HEK293 (cell line): ENCODE results near the gene ACTG2.

ENCODE experiments used
- BCL6B ChIP-seq: fragments of 450-650 bp; formaldehyde crosslinking; IDR thresholded peaks from 2 replicates; pipeline ENCODE4 v1.5.1; 2017; ENCODE audit warnings: missing biosample characterization, missing genetic modification characterization
- CTCF ChIP-seq: fragments of 450-650 bp; formaldehyde crosslinking; IDR thresholded peaks from 2 replicates; pipeline ENCODE4 v1.5.1; 2016; ENCODE audit warnings: missing biosample characterization, missing genetic modification characterization
- KLF7 ChIP-seq: fragments of 450-650 bp; formaldehyde crosslinking; IDR thresholded peaks from 2 replicates; pipeline ENCODE4 v1.5.1; 2016; ENCODE audit warnings: missing biosample characterization, missing genetic modification characterization, borderline replicate concordance
- ZBTB11 ChIP-seq: fragments of 450-650 bp; formaldehyde crosslinking; conservative IDR thresholded peaks from 2 replicates; pipeline ENCODE4 v1.5.1; 2016; ENCODE audit warnings: low read depth, missing biosample characterization, missing genetic modification characterization
- ZBTB20 ChIP-seq: fragments of 450-650 bp; formaldehyde crosslinking; IDR thresholded peaks from 2 replicates; pipeline ENCODE4 v1.5.1; 2016; ENCODE audit warnings: missing biosample characterization, missing genetic modification characterization
- ZNF121 ChIP-seq: fragments of 450-650 bp; formaldehyde crosslinking; IDR thresholded peaks from 2 replicates; pipeline ENCODE4 v1.5.1; 2016; ENCODE audit warnings: missing biosample characterization, missing genetic modification characterization
- ZNF280D ChIP-seq: fragments of 450-650 bp; formaldehyde crosslinking; IDR thresholded peaks from 2 replicates; pipeline ENCODE4 v1.5.1; 2016; ENCODE audit warnings: missing biosample characterization, missing genetic modification characterization
- ZNF292 ChIP-seq: fragments of 450-650 bp; formaldehyde crosslinking; IDR thresholded peaks from 2 replicates; pipeline ENCODE4 v1.5.1; 2016; ENCODE audit warnings: low read depth, missing biosample characterization, missing genetic modification characterization, borderline replicate concordance
- ZNF335 ChIP-seq: fragments of 450-650 bp; formaldehyde crosslinking; conservative IDR thresholded peaks from 2 replicates; pipeline ENCODE4 v1.5.1; 2016; ENCODE audit warnings: missing biosample characterization, missing genetic modification characterization

- TF ChIP-seq ZNF292 (tag by site-specific recombination) = no peak
- TF ChIP-seq ZNF280D (tag by site-specific recombination) = no peak
- TF ChIP-seq ZBTB11 (tag by site-specific recombination) = no peak
- TF ChIP-seq ZNF121 (tag by site-specific recombination) = no peak
- no peak for TF ChIP-seq CTCF (tag by site-specific recombination)
- TF ChIP-seq KLF7 = no peak
- TF ChIP-seq ZBTB20 (tag by site-specific recombination) = no peak
- no peak for TF ChIP-seq BCL6B (tag by site-specific recombination)
- TF ChIP-seq ZNF335 (tag by site-specific recombination) = no peak
These were observed 9.5 kb downstream of the ACTG2 start for GRCh38 chr2:73902284-73902683.
